Measurements from ENCODE around the gene SPATA20. TPM values are rescaled to one million over a fixed set of nuclear protein-coding genes. Genes with fewer than 3 reads are reported as not detected.
A peak's percentile ranks its signal among the peaks of the same experiment; 100 is the strongest.

Gene SPATA20
- total RNA-seq, 1 experiment from 2014 or later: 149 TPM

- Histone ChIP-seq H3K4me3 (ENCODE audit: low read depth, low read length) (no peak overlapping the region), H3K9me3 (no peaks in the 10 kb centered on the region), H3K36me3 (ENCODE audit: control insufficient read depth, insufficient read depth, low read length) (no peaks in the 10 kb centered on the region), H3K4me1 (no peaks in the 10 kb centered on the region), H3K27me3 (replicated peaks; ENCODE audit: control insufficient read depth, insufficient read depth, low read length) (no peaks in the 10 kb centered on the region)
- no peak overlapping the region for H3K4me3 Mint-ChIP-seq (ENCODE audit: unreplicated experiment)
- no peak overlapping the region for H3K27ac Mint-ChIP-seq (ENCODE audit: unreplicated experiment)
- ChIA-PET CTCF (interaction anchor here (0.8 to 3.5 kb wide), 7 partner anchors 15 to 73 kb away, joined by 3 to 15 read pairs (median 5); partner anchors contain the start of gene CACNA1G), POLR2A (interaction anchor here (0.5 to 1.1 kb wide), 2 partner anchors 60 to 144 kb away, joined by 3 read pairs; partner anchors contain the start of gene LUC7L3)
- intact Hi-C loops (cut with micrococcal nuclease; ENCODE audit: unreplicated experiment): no loop called here
- no peaks in the 10 kb centered on the region for H3K36me3 Mint-ChIP-seq (ENCODE audit: insufficient read depth, unreplicated experiment)
- no TSS peak for BruUV-seq (replicated peaks)
- DNase-seq: peak in 1 of 2 experiments; percentile 68
- no peaks in the 10 kb centered on the region for H3K9me3 Mint-ChIP-seq (ENCODE audit: unreplicated experiment)
- H3K27me3 Mint-ChIP-seq (ENCODE audit: insufficient read depth, unreplicated experiment): peaks cover 2% of the 10 kb centered on the region
- TF ChIP-seq CTCF (IDR thresholded peaks at IDR 0.05; ENCODE audit: insufficient read depth in 1 of 2, low read depth in 1 of 2, low read length in 1 of 2, severe bottlenecking in 1 of 2, unreplicated experiment in 1 of 2): peak; percentile 36 to 39
- no peaks in the 10 kb centered on the region for H3K4me1 Mint-ChIP-seq (ENCODE audit: low read depth, unreplicated experiment)
Measured at GRCh38 chr17:50575581-50576210, 28.7 kb downstream of the SPATA20 start.

GRCh38 chr17:50576864-50577263, 29.9 kb downstream of the SPATA20 start:
- Histone ChIP-seq H3K36me3 (ENCODE audit: control insufficient read depth, insufficient read depth, low read length) (no peaks in the 10 kb centered on the region), H3K27me3 (replicated peaks; ENCODE audit: control insufficient read depth, insufficient read depth, low read length) (no peaks in the 10 kb centered on the region), H3K9me3 (peaks cover 1% of the 10 kb centered on the region; the same call in 1 of the 2 replicates), H3K4me3 (ENCODE audit: low read depth, low read length) (no peak overlapping the region), H3K4me1 (no peaks in the 10 kb centered on the region)
- Mint-ChIP-seq H3K9me3 (ENCODE audit: unreplicated experiment) (no peaks in the 10 kb centered on the region), H3K36me3 (ENCODE audit: insufficient read depth, unreplicated experiment) (no peaks in the 10 kb centered on the region), H3K4me3 (ENCODE audit: unreplicated experiment) (no peak overlapping the region), H3K4me1 (ENCODE audit: low read depth, unreplicated experiment) (no peaks in the 10 kb centered on the region), H3K27ac (ENCODE audit: unreplicated experiment) (no peak overlapping the region), H3K27me3 (ENCODE audit: insufficient read depth, unreplicated experiment) (peaks cover 2% of the 10 kb centered on the region)
- intact Hi-C loops (cut with micrococcal nuclease; ENCODE audit: unreplicated experiment): no loop called here
- ChIA-PET CTCF (interaction anchor here (1.2 to 3.5 kb wide), 4 partner anchors 16 to 51 kb away, joined by 3 to 15 read pairs (median 10); partner anchors contain the start of gene CACNA1G), POLR2A (no interaction called here)
- no TSS peak for BruUV-seq (replicated peaks)
- no peak for TF ChIP-seq CTCF (IDR thresholded peaks at IDR 0.05; ENCODE audit: insufficient read depth in 1 of 2, low read depth in 1 of 2, low read length in 1 of 2, severe bottlenecking in 1 of 2, unreplicated experiment in 1 of 2)
- DNase-seq: no peak

GRCh38 chr17:50577451-50577954, 30.5 kb downstream of the SPATA20 start:
- no peak overlapping the region for H3K4me3 ChIP-seq (ENCODE audit: low read depth, low read length)
- Mint-ChIP-seq H3K4me1 (ENCODE audit: low read depth, unreplicated experiment) (no peaks in the 10 kb centered on the region), H3K36me3 (ENCODE audit: insufficient read depth, unreplicated experiment) (no peaks in the 10 kb centered on the region), H3K4me3 (ENCODE audit: unreplicated experiment) (no peak overlapping the region), H3K9me3 (ENCODE audit: unreplicated experiment) (no peaks in the 10 kb centered on the region), H3K27me3 (ENCODE audit: insufficient read depth, unreplicated experiment) (peaks cover 2% of the 10 kb centered on the region), H3K27ac (ENCODE audit: unreplicated experiment) (no peak overlapping the region)
- intact Hi-C loops (cut with micrococcal nuclease; ENCODE audit: unreplicated experiment): no loop called here
- H3K4me1 ChIP-seq: no peaks in the 10 kb centered on the region
- no peak for DNase-seq
- no TSS peak for BruUV-seq (replicated peaks)
- H3K36me3 ChIP-seq (ENCODE audit: control insufficient read depth, insufficient read depth, low read length): no peaks in the 10 kb centered on the region
- no peak for TF ChIP-seq CTCF (IDR thresholded peaks at IDR 0.05; ENCODE audit: insufficient read depth in 1 of 2, low read depth in 1 of 2, low read length in 1 of 2, severe bottlenecking in 1 of 2, unreplicated experiment in 1 of 2)
- no peaks in the 10 kb centered on the region for H3K27me3 ChIP-seq (replicated peaks; ENCODE audit: control insufficient read depth, insufficient read depth, low read length)
- H3K9me3 ChIP-seq: peaks cover 3% of the 10 kb centered on the region; the same call in 1 of the 2 replicates
- POLR2A ChIA-PET: no interaction called here
- CTCF ChIA-PET: interaction anchor here (1.5 kb wide), 1 partner anchor 30 kb away, joined by 6 read pairs; the partner anchor contains the start of gene SPATA20
